Activated CD8-positive, alpha-beta memory T cell treated with anti-CD3 and anti-CD28 coated beads, Interleukin-2, amount 50 U/mL, for 1 hour (primary cell): Measurements from ENCODE around the gene DUSP10.

ENCODE experiments used
- DNase-seq: peaks from one replicate; pipeline ENCODE4 v3.0.0-alpha.2; 2020; ENCODE audit errors: extremely low read depth

Gene DUSP10

GRCh38 chr1:221714227-221715152 lies 27.4 kb downstream of the DUSP10 start:
- DNase-seq: no peak

- DNase-seq: peak; percentile 57
These were observed 29.0 kb downstream of the DUSP10 start for GRCh38 chr1:221712776-221713431.

- peak; percentile 30 for DNase-seq
These were observed 29.6 kb downstream of the DUSP10 start for GRCh38 chr1:221712198-221712684.

GRCh38 chr1:221711656-221712055 lies 30.2 kb downstream of the DUSP10 start:
- no peak for DNase-seq

GRCh38 chr1:221711063-221711577 lies 30.8 kb downstream of the DUSP10 start:
- DNase-seq: no peak

- DNase-seq: no peak
These were observed 32.0 kb downstream of the DUSP10 start for GRCh38 chr1:221709854-221710253.

- DNase-seq: peak; percentile 41
These were observed 32.9 kb downstream of the DUSP10 start for GRCh38 chr1:221708987-221709386.

GRCh38 chr1:221708076-221708571 lies 33.8 kb downstream of the DUSP10 start:
- peak; percentile 23 for DNase-seq

- DNase-seq: no peak
These were observed 34.9 kb downstream of the DUSP10 start for GRCh38 chr1:221706876-221707582.

GRCh38 chr1:221706191-221706590 lies 35.7 kb downstream of the DUSP10 start:
- no peak for DNase-seq

- no peak for DNase-seq
These were observed 37.6 kb downstream of the DUSP10 start for GRCh38 chr1:221704306-221704705.

- no peak for DNase-seq
These were observed 40.2 kb downstream of the DUSP10 start for GRCh38 chr1:221701570-221702186.

GRCh38 chr1:221700948-221701347 lies 40.9 kb downstream of the DUSP10 start:
- DNase-seq: no peak

- DNase-seq: no peak
These were observed 41.4 kb downstream of the DUSP10 start for GRCh38 chr1:221700536-221700935.

GRCh38 chr1:221699978-221700519 lies 41.8 kb downstream of the DUSP10 start:
- no peak for DNase-seq

- no peak for DNase-seq
These were observed 42.3 kb downstream of the DUSP10 start for GRCh38 chr1:221699577-221699976.

- no peak for DNase-seq
These were observed 43.1 kb downstream of the DUSP10 start for GRCh38 chr1:221698579-221699349.

GRCh38 chr1:221697923-221698425 lies 43.9 kb downstream of the DUSP10 start:
- DNase-seq: no peak

GRCh38 chr1:221696718-221697461 lies 45.0 kb downstream of the DUSP10 start:
- no peak for DNase-seq
